Mucosa of rectum (tissue), 2 donors: Measurements from ENCODE around the gene GHITM.
"Not testable (repeated sequence)": the region's sequence is repeated elsewhere in the genome, so short reads cannot be mapped to it uniquely, and the experiment has no call there.

Experiments used
- H3K27ac ChIP-seq, 2 donors: one replicate each; pipeline ENCODE4 v1.7.0; 2013; ENCODE audit warnings: inconsistent platforms in 2 of 2, low read depth in 2 of 2, low read length in 2 of 2
- H3K27me3 ChIP-seq, 2 donors: one replicate each; pipeline ENCODE4 v1.7.0; 2013; ENCODE audit warnings: low read length in 2 of 2; ENCODE audit not compliant: control insufficient read depth in 2 of 2, insufficient read depth in 2 of 2
- H3K36me3 ChIP-seq, 2 donors: one replicate each; pipeline ENCODE4 v1.7.0; 2013; ENCODE audit warnings: low read length in 2 of 2; ENCODE audit not compliant: control insufficient read depth in 2 of 2, insufficient read depth in 2 of 2
- H3K4me1 ChIP-seq, 2 donors: one replicate each; pipeline ENCODE4 v1.7.0; 2013; ENCODE audit warnings: low read length in 2 of 2, mild to moderate bottlenecking in 1 of 2; ENCODE audit not compliant: control insufficient read depth in 2 of 2, insufficient read depth in 2 of 2
- H3K4me3 ChIP-seq, 2 donors: one replicate each; pipeline ENCODE4 v1.7.0; 2013; ENCODE audit warnings: low read length in 2 of 2
- H3K9ac ChIP-seq, 2 donors: one replicate each; pipeline ENCODE4 v1.7.0; 2013; ENCODE audit warnings: low read length in 2 of 2, low read depth in 1 of 2, mild to moderate bottlenecking in 1 of 2
- H3K9me3 ChIP-seq, 2 donors: one replicate each; pipeline ENCODE4 v1.7.0; 2013; ENCODE audit warnings: low read length in 2 of 2; ENCODE audit not compliant: control insufficient read depth in 2 of 2
- donor health status: healthy.
- donor health status: Normal muscosa, but diverticular disease.

Gene GHITM

DNA sequence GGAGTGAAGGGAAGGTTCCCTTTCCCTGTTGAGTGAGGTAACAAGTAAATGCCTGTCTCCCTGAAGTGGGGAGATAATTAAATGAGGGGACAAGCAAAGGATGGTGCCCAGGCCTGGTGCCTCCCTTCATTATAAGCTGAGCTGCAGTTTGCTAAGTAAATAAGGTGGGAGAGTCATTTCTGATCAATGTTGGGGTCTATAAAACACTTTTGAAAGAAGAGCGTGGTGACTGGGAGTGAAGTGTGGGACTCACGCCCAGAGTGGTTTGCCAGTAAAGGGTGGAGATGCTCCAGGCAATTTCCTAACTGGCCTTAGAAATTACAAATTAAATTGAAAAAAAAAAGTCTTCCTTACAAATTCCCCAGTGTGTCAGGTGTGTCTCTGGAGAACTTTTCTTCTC lies 24.7 kb downstream of the GHITM start:
- peaks cover 9 to 20% of the 10 kb centered on the region in 2 donors for H3K4me1 ChIP-seq

DNA sequence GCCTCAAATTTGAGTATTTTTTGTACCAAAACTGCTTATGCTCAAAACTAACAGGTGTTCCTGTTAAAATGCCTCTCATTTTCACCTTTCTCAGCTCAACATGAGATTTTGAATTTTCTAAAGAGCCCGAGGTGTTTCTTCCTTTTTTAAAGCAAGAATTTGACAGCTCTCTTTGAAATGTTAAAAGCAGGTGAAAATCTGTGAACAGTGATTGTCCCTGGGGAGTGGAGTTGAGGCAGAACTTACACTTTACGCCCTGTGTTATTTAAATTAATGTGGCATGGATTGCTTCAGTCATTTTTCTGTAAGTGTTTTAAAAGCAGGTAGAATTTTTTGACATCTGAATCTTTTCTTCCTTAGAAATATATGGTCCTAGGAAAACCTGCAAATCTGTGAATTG lies 25.1 kb downstream of the GHITM start:
- no peak overlapping the region for H3K9ac ChIP-seq
- H3K27me3 ChIP-seq, result no peaks in the 10 kb centered on the region
- peak overlapping the region in 1 of 2 donors; percentile 70 for H3K27ac ChIP-seq
- H3K9me3 ChIP-seq, result no peaks in the 10 kb centered on the region
- no peak overlapping the region for H3K4me3 ChIP-seq
- H3K36me3 ChIP-seq, result no peaks in the 10 kb centered on the region
- H3K4me1 ChIP-seq, result peaks cover 9 to 16% of the 10 kb centered on the region in 2 donors

More for the DNA sequence above, 24.7 kb downstream of the GHITM start:
- Histone ChIP-seq H3K4me3 (no peak overlapping the region), H3K27ac (peak overlapping the region; percentile 5 to 70), H3K27me3 (no peaks in the 10 kb centered on the region), H3K9ac (no peak overlapping the region), H3K9me3 (no peaks in the 10 kb centered on the region), H3K36me3 (no peaks in the 10 kb centered on the region)

DNA sequence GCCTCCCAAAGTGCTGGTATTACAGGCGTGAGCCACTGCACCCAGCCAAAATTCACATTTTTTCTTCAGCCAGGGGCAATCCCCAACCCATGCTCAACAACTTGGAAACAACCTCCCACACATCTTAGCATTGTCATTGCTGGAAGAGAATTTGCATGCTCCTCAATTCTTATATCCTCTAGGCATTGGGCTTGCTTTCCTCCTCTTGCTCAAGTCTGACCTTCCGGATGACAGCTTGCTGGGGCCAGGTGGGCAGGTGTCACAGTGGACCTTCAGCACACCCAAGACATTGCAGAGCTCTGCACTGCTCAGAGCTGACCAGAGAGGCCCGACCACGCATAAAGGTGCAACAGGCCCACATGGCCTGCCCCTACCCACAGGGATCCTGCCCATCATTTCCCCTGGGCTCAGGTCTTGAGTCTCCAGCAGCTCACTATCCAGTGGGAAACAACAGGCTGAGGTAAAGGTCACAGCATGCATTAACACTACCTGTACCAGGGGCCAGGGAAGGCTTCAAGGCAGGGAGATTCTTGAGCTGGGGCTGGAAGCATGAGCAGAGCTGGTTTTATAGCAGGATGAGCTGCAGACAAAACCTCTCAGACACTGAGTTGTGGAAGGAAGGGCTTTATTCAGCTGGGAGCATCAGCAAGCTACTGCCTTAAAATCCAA lies 27.4 kb downstream of the GHITM start:
- Histone ChIP-seq H3K27ac (no peak overlapping the region), H3K9ac (no peak overlapping the region), H3K27me3 (no peaks in the 10 kb centered on the region), H3K4me3 (no peak overlapping the region), H3K36me3 (no peaks in the 10 kb centered on the region), H3K4me1 (peaks cover 10 to 17% of the 10 kb centered on the region in 2 donors), H3K9me3 (no peaks in the 10 kb centered on the region)

DNA sequence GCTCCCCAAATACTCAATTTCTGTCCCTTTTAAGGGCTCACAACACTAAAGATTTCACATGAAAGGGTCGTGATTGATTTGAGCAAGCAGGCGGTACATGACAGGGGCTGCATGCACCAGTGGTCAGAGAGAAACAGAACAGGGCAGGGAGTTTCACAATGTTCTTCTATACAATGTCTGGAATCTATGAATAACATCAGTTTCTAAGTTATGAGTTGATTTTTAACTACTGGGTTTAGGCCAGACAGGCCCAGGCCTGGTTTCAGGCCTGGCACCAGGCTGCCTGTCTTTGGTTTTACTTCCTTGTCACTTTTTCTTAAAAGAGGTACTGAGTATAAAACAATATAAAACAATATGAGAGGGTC lies 28.0 kb downstream of the GHITM start:
- peaks cover 12 to 20% of the 10 kb centered on the region in 2 donors for H3K4me1 ChIP-seq
- H3K27me3 ChIP-seq, H3K9me3 ChIP-seq, H3K27ac ChIP-seq, H3K36me3 ChIP-seq, H3K4me3 ChIP-seq, H3K9ac ChIP-seq: not testable (repeated sequence)

DNA sequence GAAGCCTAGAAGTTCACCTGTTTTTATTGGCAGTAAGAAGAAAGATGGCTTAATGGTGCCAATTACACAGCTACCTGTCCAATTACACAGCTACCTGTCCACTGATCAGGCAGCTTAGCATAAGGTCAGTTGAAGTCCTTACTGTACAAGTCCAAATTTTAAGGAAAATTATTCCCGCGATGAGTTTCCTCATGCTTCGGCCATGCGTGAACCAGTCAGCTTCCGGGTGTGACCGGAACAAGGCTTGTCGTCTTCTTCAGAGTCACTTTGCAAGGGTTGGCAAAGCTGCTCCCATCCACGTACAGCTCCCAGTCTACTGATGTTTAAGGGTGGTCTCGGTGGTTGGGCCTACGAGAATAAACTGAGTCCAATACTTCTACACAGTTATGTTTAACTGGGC lies 29.1 kb downstream of the GHITM start:
- H3K27me3 ChIP-seq, H3K9me3 ChIP-seq, H3K9ac ChIP-seq, H3K27ac ChIP-seq, H3K4me3 ChIP-seq, H3K36me3 ChIP-seq: not testable (repeated sequence)
- H3K4me1 ChIP-seq, result peaks cover 23 to 26% of the 10 kb centered on the region in 2 donors

DNA sequence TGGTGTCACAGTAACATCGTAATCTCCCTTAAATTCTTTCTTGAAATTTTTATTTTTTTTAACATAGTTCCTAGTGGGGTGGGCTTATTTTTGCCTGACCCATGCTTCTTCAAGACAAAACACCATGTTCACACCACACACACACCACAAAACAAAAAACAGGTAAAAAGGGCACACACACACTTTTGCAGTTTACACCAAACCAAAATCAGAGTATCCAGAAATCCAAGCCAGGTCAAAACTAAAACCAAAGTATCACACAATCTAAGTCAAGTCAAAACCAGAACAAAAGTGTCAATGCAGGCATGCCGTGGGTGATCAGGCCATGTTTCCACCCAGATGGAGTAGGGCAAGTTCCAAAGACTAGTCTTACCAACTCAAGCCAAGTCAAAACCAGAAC lies 31.9 kb downstream of the GHITM start:
- not testable (repeated sequence) for H3K36me3 ChIP-seq, H3K9me3 ChIP-seq, H3K27me3 ChIP-seq, H3K9ac ChIP-seq
- peaks cover 17 to 29% of the 10 kb centered on the region in 2 donors for H3K4me1 ChIP-seq
- peak overlapping the region in 1 of 2 donors; percentile 0 for H3K4me3 ChIP-seq
- H3K27ac ChIP-seq, result peak overlapping the region; percentile 92 to 94

DNA sequence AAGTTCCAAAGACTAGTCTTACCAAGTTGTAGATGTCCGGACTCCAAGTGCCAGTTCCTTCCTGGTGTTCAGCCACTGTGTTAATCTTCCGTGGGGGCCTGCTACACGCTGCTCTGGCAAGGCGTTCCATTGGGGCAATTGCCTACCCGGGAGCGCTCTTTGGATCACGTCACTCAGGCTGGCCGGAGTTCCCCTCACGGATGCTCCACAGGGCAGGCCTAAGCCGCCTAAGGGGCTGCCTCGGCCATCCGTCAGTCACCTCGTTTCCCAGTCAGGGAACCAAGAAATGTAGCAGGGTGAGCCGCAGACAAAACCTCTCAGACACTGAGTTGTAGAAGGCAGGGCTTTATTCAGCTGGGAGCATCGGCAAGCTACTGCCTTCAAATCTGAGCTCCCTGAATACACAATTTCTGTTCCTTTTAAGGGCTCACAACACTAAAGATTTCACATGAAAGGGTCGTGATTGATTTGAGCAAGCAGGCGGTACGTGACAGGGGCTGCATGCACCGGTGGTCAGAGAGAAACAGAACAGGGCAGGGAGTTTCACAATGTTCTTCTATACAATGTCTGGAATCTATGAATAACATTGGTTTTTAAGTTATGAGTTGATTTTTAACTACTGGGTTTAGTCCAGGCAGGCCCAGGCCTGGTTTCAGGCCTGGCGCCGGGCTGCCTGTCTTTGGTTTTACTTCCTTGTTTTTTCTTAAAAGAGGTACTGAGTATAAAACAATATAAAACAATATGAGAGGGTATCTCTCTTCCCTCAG lies 32.6 kb downstream of the GHITM start:
- H3K9me3 ChIP-seq, result not testable (repeated sequence)

DNA sequence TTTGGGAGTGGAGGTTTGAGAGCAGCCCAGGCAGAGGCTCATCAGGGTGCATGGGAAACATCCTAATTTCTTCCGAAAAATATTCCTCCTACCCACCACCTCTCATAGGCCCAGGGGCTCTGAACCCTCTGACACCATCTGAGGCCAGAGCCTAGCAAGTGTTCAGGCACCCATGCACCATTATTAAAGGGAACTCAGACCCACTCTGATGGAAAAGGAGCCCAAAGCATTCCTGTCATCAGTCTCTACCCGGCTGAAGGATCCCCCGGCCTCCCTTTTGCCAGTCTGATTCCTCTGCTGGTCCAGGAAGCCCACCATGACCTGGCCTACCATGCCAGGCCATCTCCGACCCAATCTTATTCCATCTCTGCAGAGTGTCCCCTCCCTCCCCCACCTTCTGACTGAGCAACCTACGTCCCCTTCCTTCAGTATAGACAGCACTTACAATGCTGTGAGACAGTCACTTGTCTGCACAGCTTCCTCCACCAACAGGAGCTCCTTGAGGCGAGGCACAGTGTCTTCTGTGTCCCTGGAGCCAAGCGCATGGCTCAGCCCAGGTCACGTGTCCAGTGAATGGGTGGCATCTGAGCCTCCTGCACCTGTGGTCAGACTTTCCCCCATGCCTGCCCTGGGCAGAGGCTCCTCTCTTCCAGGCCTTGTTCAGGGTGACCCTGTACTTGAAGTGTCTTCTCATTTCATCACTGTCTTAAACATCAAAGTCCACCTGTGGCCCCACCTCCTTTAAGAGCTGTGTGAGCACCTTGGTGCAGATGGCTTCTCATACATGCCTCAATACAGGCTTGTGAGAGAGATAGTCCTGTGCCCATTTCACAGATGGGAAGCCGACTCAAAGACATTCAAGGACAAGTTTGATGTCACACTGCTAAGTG lies 33.4 kb downstream of the GHITM start:
- no peaks in the 10 kb centered on the region for H3K27me3 ChIP-seq
- H3K36me3 ChIP-seq, result peaks cover 11 to 12% of the 10 kb centered on the region in 2 donors
- H3K4me1 ChIP-seq, result peaks cover 17 to 29% of the 10 kb centered on the region in 2 donors
- H3K4me3 ChIP-seq, result peak overlapping the region in 1 of 2 donors; percentile 10
- H3K9me3 ChIP-seq, result no peaks in the 10 kb centered on the region
- peak overlapping the region; percentile 50 to 56 for H3K9ac ChIP-seq
- peak overlapping the region; percentile 92 to 94 for H3K27ac ChIP-seq

More for the DNA sequence above, 32.6 kb downstream of the GHITM start:
- H3K27me3 ChIP-seq, H3K36me3 ChIP-seq: not testable (repeated sequence)
- Histone ChIP-seq H3K9ac (peak overlapping the region; percentile 50 to 56), H3K27ac (peak overlapping the region; percentile 92 to 94), H3K4me1 (peaks cover 17 to 29% of the 10 kb centered on the region in 2 donors), H3K4me3 (peak overlapping the region in 1 of 2 donors; percentile 0)

DNA sequence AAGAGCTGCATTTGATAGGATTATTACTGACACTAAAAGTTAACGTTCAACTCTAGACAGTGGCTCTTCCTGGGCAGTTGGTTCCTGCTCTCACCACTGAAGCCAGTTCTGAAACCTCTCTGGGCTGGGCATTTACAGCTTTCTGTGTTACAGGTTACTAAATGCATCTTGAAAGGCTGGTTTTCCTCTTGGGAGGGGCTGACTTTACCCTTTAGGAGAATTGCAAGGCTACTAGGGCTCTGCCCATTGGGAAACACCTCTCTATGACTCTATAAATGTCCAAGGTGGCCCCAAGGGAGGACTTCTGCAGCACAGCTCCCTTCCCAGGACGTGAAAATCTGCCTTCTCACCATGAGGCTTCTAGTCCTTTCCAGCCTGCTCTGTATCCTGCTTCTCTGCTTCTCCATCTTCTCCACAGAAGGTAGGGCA lies 34.2 kb downstream of the GHITM start, which contains the start of gene GPR15LG:
GPR15LG (plus strand) TSS at position 301 of the 429 bp plus-strand sequence; CDS start at position 352, 51 bp downstream.
- peaks cover 19 to 20% of the 10 kb centered on the region in 2 donors for H3K36me3 ChIP-seq
- H3K4me1 ChIP-seq, result peaks cover 17 to 29% of the 10 kb centered on the region in 2 donors
- H3K27ac ChIP-seq, result peak within 1 kb of the TSS; percentile 92 to 94
- peak within 1 kb of the TSS; percentile 69 to 89 for H3K4me3 ChIP-seq
- no peaks in the 10 kb centered on the region for H3K9me3 ChIP-seq
- H3K9ac ChIP-seq, result peak within 1 kb of the TSS; percentile 74 to 78
- no peaks in the 10 kb centered on the region for H3K27me3 ChIP-seq
